GM19328 (cell line): ENCODE measurements around the gene IER5L.
A peak's percentile ranks its signal among the peaks of the same experiment; 100 is the strongest.

Source experiments
- ATAC-seq: cut with Tn5 transposase; IDR thresholded peaks from one replicate; pipeline ENCODE4 v1.9.1; 2021; ENCODE audit warnings: mild to moderate bottlenecking, moderate library complexity; ENCODE audit not compliant: unreplicated experiment

The IER5L gene

DNA sequence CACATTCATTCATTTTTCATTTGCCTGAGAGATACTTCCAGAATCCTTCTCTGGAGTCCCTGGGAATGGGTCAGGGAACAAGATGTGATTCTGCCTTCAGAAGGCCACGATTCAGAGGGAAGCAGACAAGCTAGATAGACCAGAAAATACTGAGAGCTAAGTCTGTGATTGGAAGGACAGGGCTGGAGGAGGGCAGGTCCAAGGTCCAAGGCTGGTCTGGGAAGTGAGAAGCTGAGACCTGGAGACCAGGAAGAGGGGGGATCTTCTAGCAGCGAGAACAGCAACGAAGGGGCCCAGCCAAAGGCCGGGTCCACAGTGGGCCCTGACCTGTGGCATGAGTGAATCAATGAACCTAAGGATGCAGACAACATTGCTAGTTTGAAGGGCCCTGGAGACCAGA, 4.1 kb upstream of the IER5L start:
- ATAC-seq = no peak

- no peak for ATAC-seq
Observed at GRCh38 chr9:129181246-129181645, 3.2 kb upstream of the IER5L start.

GRCh38 chr9:129178568-129179382, 714 bp upstream of the IER5L start:
- ATAC-seq = no peak

DNA sequence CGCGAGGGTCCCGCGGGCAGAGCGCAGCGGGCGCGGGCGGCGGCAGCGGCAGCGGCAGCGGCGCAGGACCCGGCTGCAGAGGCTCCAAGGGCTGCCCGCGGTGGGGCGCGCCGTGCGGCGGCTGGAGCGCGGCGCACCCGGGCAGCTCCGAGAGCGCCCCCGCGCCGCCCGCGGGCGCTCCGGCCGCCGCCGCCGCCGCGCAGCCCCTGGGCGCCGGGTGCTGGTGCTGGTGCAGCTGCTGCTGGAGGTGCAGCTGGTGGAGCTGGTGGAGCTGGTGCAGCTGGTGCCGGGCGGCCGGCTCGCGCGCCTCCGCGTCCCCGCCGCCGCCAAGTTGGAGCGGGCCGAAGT, 644 bp downstream of the IER5L start:
- ATAC-seq = peak; percentile 6

DNA sequence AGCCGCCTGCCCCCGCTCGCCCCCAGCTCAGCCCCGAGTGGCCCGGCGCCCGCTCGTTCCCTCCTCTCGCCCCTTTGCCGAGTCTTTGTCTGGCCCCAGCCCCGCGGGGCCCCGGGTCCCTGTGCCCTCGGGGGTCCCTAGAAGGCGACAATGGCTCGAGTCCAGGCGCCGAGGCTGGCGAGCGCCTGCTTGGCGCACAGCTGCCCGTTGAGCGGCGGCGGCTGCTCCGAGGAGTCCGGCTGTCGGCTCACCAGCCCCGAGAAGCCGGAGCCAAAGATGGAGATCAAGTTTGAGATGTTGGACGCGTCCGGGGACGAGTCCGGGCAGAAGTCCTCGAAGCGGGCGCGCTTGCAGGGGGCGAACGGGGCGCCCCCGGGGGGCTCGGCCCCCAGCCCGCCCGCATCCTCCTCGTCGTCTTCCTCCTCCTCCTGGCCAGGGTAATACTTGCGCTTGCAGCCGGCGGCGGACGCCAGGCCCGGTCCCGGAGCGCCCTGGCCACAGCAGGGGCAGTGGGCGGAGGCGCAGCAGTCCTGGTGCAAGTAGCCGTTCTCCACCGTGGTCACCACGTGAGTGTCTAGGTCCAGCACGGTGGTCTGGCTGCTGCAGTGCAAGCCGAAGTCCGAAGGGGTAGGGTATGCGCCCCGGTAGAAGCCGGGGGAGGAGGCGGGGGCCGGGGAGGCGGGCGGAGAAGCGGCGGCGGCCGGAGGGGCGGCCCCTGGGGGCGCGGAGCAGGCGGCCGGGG, 1.2 kb downstream of the IER5L start:
- ATAC-seq = no peak

DNA sequence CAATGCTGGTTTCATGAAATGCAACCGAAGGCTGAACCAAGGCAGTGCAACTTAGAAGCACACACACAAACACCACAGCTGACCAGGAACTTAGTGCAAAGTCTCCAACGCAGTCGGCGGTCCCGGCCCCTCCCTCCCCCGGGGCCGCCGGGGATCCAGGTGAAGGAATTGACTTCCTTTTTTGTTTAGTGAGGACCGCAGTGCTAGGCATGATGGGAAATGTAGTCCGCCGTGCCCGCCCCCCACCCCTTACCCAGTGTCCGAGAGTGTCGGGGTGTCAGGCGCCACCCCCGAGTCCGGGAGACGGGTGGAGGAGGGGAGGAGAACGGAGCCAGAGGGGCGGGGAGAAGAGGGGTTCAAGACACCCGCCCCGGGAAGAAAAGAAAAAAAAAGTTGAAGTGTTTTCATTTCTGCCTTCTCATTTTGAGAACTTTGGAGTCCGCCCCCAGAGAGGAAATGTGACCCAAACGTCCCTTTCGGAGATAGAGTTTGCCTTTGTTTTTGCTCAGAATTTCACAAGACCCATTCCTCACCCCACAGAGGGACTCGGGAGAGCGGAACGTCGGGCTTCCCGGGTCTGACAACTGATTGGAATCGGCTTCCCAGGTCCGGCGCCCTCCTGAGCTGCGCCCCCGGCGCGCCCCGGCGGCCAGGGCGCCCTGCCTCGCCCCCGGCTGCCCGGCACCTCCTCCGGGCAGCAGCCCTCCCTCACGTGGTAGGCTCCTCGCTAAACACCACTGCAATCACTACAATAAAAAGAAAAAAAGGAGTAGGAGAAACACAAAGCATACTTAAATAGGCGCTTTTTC, 2.0 kb downstream of the IER5L start:
- ATAC-seq = no peak

- no peak for ATAC-seq
Observed at GRCh38 chr9:129175515-129175824, 2.6 kb downstream of the IER5L start.

DNA sequence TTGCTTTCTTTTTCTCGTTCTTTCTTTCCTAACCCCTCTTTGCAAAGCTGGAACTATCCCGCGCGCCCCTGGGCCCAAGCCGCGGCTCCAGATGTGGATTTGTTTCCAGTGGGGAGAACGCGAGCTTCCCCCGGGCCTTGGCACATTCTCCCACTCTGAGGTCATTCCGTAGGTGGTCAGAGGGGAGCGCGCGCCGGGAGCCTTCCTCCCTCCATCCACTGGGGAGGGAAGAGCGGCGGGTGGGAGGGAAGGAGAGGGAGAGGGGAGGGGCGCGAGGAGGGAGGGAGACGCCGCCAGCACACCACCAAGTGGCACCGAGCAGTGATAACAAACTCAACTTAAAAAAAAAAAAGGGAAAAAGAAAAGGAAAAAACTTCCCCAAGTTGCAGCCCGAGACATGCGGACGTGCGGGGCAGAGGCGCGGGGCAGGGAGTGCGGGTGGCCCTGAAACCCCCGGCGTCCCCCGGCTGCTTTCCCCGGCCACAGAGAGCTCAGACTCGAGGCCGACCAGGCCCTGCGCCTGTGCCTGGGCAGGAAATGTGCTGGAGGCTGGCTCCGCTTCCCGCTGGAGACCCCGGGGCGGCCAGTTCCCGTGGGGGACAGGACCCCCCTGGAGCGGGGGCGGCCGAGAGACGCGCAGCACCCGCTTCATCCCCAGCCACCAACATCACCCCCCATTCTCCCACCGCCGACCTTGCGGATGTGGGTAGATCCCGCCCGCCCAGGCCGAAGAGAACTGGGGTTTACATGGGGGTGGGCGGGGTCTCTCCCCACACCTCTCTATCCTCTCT, 3.1 kb downstream of the IER5L start:
- no peak for ATAC-seq

GRCh38 chr9:129174102-129174723, 3.8 kb downstream of the IER5L start:
- ATAC-seq = no peak

DNA sequence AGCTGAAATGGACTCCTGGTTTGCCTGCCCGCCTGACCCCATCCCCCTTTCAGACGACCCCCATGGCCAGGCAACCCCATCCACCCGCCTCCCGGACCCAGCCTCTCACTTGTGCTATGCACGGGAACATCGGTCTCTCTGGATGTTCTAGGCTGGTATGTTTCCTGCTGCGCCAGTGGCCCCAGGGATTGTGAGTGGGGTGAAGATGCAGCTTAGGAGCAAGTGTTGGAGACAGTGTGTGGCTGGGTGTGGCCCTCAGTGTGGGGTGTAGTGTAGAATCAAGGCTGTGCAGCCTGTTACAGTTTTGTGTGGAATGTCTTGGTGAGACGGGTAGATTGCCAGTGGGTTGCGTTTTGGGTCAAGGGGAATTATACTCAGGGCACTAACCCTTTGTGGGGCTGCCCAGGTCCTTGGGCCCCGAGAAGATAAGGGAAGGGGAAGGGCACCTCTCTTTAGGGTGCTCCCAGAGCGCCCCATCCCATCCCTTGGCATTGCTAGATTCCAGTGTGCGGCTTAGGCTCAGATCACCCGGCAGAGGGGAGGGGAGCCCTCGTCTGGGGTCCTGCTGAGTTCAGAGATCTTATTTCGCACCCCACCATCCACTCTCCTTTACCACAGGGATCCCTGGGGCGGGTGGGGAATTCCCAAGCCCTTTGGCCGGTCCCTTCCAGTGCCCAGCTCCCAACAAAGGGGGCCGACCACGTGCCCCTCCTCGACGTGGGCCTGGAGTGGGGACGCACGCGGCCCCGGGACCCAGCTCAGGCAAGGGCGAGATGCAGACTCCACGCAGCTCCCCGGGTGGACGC, 4.6 kb downstream of the IER5L start:
- no peak for ATAC-seq

DNA sequence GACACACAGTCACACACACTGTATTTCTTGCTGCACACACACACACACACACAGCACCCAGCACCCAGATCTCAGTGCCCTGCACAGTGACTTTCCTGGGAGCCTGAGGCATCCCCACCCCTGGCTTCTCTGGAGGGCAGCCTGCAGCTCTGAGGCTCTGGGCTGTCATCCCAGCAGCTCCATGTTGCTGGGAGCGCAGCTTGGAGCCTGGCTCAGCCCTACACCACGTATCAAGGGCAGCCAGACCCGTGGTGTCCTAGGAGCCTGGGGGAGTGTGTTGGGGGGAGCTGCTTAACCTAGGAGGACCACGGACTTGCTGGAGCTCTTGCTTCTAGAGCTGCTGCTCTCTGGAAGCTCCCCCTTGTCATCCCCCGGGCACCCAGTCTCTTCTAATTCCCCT, 5.2 kb downstream of the IER5L start:
- no peak for ATAC-seq

DNA sequence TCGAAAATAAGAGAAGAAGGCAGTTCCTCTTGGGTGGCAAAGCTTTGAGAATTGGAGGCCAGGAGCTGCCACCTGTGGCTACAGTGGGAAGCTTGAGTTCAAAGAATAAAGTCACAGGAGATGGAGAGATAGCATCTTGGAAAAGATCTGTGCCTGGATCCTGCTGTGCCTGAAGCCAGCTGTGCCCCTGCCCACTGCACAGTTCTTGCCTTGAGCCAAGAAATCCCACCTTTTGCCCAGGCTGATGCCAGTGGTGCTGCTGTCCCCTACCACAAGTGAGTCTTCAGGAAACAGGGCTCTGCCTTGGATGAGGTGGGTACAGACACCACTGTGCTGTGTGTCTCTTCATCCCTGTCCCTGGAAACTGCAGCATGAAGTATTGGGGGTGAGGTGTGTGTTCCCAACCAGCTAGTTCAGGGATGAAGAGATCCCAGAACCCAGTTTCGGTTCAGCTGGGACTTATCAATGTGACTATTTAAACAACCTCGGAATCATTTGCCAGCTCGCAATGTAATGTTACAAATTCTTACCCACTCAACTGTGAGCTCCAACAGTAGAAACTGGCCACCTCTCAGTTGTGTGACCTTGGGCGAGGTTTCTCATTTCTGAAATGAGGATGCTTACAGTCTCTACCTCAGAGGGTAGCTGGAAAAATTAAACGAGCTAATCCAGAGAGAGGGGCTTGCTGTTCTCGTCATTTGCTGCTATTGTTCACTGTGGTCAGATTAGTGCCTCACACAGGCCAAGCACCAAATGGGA, 5.9 kb downstream of the IER5L start:
- no peak for ATAC-seq

DNA sequence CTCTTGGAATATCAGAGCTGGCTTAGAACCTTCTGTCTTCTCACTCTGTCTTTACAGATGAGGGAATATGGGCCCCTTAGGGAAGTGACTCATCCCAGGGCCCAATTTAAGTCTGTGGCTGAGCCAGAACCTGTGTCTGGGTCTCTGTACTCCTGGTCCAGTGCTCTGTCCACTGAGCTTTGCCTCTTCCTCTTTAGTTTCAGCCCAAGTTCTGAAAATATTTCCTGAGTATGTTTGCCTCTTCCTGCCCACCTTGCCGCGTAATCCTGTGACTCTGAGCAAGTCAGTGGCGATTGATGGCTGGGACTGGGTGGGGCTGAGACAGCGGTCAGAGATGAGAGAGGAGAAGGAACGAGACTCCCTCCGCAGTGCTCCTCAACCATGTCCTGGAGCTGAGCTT, 7.8 kb downstream of the IER5L start:
- no peak for ATAC-seq

DNA sequence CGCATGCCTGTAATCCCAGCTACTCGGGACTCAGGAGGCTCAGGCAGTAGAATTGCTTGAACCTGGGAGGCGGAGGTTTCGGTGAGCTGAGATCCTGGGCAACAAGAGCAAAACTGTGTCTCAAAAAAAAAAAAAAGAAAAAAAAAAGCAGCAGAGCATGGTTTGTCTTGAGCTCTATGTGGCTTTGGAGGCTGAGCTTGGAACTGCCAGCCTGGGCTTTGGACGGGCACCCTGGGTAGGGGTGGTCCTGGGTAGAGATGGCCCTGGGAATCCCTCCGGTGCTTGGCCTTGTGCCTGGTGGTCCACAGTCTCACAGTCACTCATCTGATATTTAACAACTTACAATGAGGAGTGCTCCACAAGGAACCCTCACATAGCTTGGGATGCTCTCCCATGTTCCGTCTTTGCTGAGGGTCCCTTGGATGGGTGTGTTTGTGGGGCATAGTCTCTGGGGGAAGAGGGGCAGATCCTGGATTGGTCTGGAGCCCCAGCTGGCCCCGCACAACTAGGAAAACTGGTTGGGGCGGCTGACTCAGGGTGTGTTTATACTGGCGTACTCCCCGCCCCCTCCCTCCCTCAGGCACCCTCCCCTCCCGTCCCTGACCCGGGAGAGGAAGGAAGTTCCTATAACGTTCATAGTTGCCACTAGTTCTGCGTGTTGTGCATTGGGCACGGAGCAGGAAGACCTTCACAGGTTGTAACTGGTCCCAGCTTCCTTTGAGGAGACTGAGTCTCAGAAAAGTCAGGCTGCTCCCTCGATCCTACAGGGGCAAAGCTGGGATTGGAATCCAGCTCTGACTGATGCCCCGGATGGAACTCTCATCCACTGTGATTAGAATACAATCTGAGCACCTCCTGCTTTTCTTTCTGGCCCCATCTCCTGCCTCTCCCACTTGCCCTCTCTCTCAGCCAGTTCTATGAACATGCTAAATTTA, 11.2 kb downstream of the IER5L start:
- ATAC-seq = no peak

- no peak for ATAC-seq
Observed at GRCh38 chr9:129165198-129165597, 12.9 kb downstream of the IER5L start.

- ATAC-seq = no peak
Observed at GRCh38 chr9:129164246-129164930, 13.7 kb downstream of the IER5L start.

DNA sequence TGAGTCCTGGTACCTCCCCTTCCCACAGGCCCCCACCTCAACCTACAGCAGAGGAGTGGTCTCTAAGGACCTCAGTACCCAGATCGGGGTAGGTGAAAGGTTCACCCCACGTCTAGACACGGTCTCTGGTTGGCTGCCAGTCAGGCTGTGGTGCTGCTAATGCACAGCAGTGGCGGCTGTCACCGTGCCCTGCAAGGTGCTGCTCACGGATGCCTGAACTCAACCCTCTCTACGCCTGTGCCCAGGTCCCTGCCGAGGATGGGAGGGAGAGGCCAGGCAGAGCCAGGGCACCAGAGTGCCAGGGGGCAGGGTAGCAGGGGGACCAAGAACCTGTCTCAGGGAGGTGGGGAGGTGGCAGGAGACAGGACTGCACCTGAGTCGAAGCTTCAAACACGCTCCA, 14.3 kb downstream of the IER5L start:
- ATAC-seq = no peak
